GM21447 (cell line): ENCODE results near the gene WWOX.
A peak's percentile ranks its signal among the peaks of the same experiment; 100 is the strongest.

Experiments used
- ATAC-seq: cut with Tn5 transposase; IDR thresholded peaks from one replicate; pipeline ENCODE4 v1.9.1; 2021; ENCODE audit not compliant: unreplicated experiment

Gene WWOX

DNA sequence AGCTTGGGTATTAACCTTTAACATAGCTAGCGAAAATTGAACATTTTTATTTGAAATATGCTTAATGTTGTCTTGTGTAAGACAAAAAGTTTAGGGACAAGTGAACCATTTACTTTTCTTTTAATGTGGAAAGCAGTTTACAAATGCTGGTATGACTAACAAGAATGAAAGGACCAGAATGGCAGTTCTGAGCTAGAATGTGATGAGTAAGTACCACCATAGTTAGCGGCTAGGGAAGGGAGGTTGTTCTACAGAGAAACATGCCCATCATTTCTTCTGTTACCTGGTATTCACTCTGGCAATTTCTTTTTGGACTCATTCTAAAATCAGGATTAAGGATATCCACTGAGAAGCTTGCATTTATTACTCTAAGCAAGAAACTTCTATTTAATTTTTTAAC is 121.1 kb downstream of the WWOX start:
- ATAC-seq, result no peak

DNA sequence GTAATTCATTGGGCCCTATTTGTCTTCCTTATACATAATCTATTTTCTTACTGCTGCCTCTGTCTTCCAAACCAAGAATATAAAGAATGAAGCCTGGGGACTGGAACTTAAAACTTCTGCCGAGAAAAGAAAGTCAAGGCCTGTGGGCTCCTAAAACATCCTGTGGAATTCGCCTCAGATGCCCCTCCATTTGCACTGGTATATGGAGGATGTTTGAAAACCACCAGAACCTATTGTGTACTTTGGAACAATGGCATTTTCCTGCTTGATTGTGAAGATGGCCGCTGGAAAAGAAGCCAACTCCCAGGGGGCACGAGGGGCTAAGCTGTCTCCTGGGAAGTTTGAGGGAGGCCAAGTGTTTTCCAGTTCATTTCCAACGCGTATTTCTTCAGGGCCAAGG is 122.4 kb downstream of the WWOX start:
- ATAC-seq, result no peak

DNA sequence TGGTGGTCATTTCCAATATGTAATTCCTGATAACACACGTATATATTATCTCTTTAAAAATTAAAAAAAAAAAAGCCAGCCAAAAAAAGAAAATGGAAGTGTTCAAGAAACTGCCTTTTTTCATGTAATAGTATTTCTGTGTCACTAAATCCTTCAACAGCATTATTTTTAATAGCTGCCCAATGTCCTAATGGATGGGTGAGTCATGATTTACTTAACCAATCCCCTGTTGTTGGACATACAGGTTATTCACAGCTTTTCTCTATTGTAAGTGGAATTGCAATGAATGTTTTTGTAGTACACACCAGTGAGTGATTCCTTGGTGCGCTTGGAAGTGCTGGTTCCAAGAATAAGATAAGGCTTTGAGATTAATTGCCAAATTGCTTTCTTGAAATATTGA is 124.9 kb downstream of the WWOX start:
- no peak for ATAC-seq

DNA sequence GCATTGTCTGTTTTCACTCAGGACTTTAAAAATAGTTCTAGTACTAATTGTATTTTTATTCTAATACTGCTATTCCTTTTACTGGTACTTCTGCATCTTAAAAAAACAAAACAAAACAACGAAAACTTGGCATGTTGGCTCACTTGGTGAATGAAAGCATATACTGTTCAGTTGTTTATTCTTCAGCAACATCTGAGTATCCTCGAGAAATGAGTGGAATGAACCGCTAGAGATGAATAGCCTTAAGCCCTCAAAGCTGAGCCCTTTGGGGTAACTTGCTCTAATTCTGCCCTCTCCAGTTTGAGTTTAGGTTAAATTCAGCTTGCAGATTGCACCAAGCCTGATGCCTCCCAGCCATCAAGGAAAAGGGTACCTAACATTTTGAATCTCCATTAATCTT is 126.5 kb downstream of the WWOX start:
- ATAC-seq, result no peak

DNA sequence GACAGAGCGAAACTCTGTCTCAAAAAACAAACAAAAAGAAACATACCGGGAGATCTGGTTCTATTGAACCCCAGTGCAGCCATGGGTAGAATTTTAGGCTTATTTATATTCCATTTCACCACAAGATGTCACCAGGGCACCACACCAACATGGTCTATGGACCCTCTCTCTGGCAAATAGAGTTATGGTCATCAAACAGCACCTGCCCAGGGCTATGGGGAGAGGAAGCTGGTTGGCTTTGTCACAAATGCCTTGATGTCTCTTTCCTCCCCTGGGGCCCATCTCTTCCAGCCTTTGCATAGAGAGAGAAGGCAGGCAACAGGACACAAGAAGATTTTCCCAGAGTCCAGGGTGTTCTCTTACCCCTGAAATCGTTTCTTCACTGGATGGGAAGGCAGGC is 128.4 kb downstream of the WWOX start:
- ATAC-seq, result no peak

DNA sequence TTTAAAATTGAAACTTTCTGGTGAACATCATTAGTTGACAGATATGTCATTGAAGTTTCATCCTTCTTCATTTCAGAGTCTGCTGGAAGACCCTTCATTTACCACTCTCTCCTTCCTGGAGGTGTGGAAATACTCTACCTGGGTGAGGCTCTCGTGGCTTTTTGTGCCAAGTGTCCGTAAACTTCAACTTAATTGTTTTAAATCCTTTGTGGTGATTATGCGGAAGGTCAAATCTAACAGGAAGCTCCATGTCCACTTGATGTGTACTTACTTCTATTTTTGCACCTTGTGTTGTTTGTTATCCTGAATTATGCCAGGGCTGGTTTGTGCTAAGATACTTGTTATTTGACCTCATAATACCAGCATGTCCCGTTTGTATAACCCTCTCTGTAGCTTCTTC is 129.2 kb downstream of the WWOX start:
- ATAC-seq, result no peak

DNA sequence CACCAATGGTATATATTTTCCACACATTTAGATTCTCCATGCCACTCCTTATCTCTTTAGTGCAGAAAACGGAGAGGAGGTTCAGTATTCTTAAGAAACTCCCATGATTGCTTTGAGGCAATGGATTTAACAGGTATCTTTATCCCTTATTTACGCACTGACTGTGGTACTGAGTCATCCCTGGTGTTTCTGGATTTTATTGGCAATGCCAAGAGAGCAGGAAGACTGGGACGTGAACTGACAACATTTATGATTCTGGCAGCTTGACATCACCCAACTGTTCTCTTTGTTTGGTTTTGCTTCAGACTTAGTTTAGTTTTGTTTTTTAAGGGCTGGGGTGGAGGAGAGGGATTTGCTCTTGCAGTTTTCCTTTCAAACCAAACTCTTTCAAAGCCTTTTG is 131.4 kb downstream of the WWOX start:
- ATAC-seq, result no peak

DNA sequence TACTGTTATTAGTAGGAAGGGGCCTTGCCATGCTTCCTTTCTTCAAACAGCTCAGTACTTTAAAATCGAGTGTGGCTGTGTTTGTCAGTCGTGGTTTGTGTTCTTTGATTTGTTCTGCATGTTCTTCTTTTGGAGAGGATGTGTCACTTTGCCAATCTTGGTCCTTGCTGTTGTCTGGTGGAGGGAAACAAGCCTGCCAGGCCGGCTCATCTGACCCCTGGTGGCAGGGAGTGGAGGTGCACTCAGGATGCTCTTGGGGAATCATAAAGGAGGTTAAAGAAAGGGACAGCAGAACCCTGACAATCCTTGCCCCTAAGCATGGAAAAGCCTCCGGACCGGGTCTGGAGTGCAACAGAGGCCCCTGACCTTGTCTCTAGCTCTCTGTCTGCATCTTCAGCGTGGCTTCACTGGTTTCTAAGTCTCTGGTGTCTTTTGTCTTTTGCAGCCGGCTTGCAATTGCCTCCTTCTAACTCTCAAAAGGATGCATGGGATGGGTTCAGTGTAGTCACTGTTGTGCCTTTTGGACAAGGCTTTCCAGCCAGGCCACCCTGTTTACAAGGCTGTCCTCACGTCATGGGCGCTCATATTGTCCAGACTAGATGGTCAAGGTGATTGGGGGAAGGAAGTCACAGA is 135.8 kb downstream of the WWOX start:
- peak; percentile 96 for ATAC-seq

DNA sequence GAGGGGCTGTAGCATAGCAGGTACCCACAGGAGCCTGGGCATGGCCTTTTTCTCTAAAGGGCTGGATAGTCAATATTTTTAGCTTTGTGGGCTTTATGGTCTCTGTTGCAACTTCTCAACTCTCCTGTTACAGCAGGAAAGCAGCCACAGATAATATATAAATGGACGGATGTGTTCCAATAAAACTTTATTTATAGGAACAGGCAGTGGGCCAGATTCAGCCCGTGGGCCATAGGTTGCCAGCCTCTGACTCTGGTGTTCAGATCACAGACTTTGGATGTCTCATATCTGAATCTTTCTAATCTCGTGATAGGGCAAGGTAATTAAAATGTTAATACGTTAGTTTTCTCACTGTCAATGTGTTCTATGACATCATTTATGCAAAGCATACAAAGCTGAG is 136.4 kb downstream of the WWOX start:
- ATAC-seq, result no peak

DNA sequence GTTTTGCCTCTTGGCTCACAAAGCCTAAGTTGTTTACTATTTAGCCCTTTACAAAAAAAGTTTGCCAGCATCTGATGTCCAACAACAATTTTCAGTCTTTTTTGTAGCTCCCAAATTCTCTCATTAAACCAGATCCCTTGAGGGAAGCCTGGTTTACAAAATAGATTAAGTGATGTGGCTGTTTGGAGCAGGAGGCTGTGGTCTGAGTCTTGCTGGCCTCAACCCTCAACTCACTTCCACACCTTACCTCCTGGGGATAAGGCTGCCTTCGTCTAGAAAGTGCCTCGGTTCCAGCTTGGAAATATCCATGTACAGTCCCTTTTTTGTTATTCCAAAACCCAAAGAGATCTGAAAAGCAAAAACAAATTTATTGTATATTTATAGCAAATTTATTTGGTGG is 138.4 kb downstream of the WWOX start:
- ATAC-seq, result no peak

DNA sequence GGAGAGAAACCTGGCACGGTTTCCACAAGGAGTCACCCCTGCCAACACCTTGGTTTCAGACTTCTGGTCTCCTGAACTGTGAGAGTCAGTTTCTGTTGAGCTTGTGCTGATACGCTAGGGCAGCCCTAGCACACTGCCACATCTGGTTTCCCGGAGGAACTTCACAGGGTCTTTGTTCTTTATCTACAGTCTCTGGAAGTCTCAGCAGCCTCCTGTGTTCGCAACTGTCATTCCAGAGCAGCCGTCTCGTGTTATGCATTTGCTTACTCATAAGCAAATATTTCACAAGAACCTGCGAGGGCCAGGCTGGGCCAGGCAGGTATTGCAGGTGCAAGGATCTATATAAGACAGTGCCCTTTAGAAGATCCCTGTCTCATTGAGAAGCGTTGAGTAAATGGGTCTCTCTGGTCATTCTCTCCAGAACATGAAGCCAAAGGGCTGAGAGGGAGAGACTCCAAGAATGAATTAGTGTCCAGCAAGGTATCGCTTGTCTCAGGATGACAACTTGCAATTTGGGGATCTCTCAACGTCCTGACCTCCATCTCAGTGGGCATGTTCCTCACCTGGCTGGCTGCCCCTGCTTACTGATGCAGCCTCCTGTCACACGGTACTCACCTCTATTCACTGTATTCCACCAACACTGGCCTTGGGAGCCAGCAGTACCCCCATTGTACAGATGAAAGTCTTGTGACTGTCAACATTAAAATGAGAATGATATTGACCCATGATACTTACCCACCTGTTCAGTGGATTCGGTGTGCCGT is 141.2 kb downstream of the WWOX start:
- ATAC-seq, result no peak

DNA sequence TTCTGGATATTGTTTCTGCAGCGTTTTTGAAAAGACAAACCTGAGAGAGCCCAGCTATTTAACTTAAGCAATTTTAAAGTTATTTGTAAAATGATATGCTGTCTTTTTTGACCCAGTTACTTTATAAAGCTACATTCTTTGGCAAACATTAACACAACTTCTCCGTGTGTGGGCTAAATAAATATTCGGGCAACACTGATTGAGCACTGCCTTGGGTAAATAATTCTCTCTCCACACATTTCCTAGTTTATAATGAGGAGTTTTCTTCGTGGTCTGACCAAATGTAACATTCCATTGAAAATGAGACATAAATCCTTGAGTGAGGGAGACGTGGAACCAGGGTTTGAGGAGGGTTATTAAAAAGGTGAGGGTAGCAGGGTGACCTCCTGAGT is 142.8 kb downstream of the WWOX start:
- no peak for ATAC-seq

DNA sequence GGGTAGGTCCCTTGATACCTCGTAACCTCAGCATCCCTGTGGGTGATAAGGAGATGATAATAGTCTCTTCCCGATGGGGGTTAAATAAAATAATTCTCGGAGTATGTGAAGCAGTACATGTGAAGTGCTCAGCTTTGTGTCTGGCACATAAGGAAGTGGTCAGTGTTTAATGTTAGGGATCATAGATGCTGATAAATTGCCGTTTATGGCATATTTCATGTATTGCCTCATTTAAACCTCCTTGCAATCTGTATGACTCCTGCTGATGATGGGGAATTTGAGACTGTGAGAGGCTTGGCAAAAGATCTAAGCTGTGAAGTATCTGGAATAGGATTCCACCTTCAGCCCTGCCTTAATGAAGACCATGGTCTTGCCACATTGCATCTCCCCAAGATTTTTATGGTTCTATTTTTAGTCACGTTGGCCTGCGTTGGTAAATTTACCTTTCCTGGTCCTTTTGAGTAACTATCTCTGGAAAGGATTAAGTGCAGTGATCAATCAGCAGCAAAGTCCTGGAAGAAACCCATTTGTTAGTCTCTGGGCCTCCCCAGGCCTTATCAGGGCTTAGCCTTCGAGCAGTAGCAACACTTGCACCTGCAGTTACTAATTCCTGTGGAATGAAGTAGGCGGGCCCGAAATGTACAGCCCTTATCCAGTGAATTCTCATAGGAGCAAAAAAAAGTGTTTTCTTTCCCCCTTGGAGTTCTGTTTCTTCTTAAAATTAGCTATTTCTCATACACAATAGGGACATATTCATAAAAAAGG is 144.9 kb downstream of the WWOX start:
- ATAC-seq, result no peak

DNA sequence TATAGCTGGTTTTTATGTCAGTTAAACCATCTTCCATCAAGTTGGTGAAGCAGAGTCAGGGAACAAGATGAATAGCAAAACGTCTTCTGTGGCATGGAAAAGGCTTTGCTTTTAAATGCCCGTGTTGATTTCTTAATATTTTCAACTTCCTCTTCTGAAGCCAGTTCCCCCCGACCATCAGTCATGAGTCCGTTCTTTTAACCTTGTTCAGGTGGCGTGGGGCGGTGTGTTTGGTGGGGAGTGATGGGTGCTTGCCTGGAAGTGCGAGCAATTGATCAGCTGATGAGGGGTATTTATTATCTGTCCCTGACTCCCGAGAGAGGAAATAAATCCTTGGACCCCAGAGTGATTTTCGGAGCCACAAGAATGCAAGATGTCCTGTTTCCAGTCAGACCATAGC is 147.1 kb downstream of the WWOX start:
- no peak for ATAC-seq

DNA sequence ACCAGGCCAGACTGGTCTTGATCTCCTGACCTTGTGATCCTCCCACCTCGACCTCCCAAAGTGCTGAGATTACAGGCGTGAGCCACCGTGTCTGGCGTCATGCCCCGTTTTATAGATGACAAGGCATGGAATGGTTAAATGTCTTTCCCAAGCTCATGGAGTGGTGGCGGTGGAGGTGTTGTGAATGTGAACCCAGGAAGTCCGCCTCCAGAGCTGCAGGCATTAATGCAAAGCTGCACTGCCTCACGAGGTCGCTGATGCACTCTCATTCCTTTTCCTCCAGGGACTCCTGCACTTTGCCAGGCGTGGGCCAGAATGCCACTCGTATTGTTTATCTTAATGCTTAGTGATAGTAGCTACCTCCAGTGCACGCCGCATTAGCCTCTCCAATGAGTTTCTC is 149.6 kb downstream of the WWOX start:
- ATAC-seq, result no peak

DNA sequence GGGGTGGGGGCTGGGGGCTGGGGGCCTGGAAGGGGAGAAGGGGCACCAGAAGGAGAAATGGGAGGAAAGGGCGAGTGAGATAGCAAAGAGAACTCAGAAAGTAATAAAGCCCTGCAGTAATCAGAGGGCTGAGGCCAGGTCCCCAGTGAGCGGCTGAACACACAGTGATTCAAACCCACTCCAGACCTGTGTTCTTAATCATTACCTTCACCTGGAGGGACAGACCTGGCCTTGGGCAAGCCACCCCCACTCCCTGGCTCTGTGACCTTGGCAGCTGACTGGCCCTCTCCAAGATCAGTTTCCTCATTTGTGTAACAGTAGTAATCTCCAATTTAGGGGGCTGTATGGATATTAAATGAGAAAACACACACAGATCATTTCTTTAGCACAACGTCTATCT is 150.4 kb downstream of the WWOX start:
- no peak for ATAC-seq

DNA sequence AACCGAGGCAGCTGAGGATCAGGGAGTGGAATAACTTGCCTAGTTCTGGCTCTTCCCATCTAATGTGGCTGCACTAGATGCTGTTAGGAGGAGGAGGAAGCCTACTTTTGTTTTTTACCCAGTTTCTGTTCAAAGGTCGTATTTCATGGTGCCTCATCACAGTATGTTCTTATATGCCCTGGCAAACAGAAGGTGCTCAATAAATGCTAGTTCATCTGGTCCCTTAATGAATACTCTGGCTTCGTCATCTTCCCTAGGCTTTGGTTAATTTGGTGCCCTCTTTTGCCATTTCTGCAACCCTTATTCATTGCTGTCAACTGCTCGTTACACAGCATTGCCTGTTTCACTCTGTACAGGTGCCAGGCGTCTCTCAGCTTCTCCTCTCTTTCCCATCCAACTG is 151.7 kb downstream of the WWOX start:
- no peak for ATAC-seq

DNA sequence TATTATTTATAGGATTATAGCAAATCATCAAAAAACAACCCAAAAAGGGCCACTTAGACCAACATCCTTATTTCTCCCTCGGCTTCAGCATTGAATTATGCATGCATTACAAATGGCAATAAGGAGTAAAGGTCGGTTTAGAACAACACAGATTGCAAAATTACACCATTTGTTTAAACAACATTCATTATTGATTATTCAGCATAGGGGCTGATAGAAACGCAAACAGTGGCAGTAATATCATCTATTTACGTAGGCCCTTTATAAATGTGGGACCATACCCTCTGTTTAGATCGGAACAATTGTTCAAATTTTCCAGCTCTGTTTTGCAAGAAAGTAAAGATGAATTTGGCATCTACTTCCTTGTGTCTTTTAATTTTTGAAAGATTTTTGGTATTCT is 153.3 kb downstream of the WWOX start:
- ATAC-seq, result no peak

DNA sequence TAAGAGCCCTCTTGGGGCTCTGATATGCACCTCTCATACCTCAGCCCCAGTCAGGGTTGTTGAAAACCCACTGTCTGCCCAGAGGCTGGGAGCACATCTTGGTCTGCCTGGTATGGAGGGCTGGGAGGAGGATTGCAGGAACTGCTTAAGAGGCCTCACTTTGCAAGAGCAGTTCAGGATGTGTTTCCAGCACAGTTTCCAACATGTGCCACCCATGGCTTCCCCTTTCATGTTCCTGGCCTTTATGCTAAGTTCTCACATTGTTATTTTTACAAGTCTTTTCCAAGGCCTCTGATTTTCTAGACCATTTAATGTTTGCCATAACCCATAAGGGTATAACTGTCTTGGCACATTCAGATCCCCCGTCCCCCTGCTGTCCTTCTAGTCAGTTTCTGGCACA is 155.4 kb downstream of the WWOX start:
- ATAC-seq, result no peak

DNA sequence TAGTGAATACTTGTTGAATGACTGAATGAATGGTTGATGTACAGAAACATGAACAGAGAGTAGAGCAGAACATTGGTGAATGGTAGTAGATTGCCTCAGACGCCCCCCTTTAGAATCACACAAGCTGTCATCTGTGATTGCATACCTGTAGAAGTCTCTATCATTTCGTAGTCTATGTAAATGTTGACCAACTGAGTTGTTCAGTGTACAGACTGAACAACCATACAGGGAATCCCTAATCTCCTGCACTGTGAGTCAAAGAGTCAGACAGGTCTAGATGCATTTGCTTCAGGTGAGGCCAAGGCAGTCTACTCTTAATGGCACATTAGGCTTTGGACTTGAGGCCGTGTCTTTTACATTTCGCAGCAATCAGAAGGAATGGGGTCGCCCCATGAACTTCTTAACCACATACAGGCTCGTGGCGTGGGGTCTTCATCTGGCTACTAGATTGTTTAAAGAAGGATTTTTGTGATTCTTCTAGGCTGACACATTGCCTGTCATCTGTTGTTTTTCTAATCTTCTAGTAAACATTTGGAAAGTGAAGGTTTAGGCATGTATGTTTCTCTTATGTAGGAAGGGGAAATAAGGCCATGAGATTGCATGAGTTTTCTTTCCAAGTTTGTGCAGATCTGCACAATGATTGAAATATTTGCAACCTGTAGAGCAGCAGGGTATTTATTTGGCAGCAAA is 157.4 kb downstream of the WWOX start:
- no peak for ATAC-seq

DNA sequence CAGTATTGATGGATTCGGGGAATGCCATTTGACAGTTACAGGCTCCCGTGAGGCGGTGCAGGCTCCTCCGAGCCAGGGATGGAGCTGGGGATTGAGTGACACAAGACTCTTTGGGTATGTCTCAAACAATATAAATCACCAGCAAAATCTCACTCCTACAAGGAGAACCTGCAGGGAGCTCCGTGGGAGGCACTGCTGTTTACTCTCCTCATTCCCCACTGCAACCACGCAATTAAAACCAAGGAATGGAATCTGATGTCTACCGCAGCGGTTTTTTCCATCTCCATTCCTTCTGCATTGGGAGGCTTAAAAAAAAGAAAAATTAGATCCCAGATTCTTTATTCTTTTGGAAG is 157.9 kb downstream of the WWOX start:
- ATAC-seq, result no peak
